Stimulated activated CD8-positive, alpha-beta memory T cell treated with anti-CD3 and anti-CD28 coated beads, Interleukin-2, amount 100 ng/mL, for 1 hour (primary cell): ENCODE data around the gene F13A1.
"Not testable (repeated sequence)": the region's sequence is repeated elsewhere in the genome, so short reads cannot be mapped to it uniquely, and the experiment has no call there.

ENCODE experiments used
- DNase-seq, 2 donors: peaks; one replicate each; pipeline ENCODE4 v3.0.0-alpha.2; 2020; ENCODE audit warnings: low read depth in 2 of 2

The F13A1 gene

GRCh38 chr6:6317825-6318733, 2.4 kb downstream of the F13A1 start:
- no peak for DNase-seq

GRCh38 chr6:6317386-6317785, 3.1 kb downstream of the F13A1 start:
- DNase-seq: no peak

- no peak for DNase-seq
These were observed 4.8 kb downstream of the F13A1 start for GRCh38 chr6:6315660-6316059.

- DNase-seq: no peak
These were observed 5.9 kb downstream of the F13A1 start for GRCh38 chr6:6314596-6314995.

GRCh38 chr6:6312901-6313441, 7.5 kb downstream of the F13A1 start:
- DNase-seq: no peak

- no peak for DNase-seq
These were observed 14.9 kb downstream of the F13A1 start for GRCh38 chr6:6305575-6305974.

- DNase-seq: not testable (repeated sequence)
These were observed 20.1 kb downstream of the F13A1 start for GRCh38 chr6:6300383-6300782.

- no peak for DNase-seq
These were observed 27.1 kb downstream of the F13A1 start for GRCh38 chr6:6293317-6293716.

GRCh38 chr6:6287415-6287814, 33.0 kb downstream of the F13A1 start:
- DNase-seq: no peak

- DNase-seq: no peak
These were observed 34.8 kb downstream of the F13A1 start for GRCh38 chr6:6285679-6286078.

GRCh38 chr6:6284221-6284966, 36.1 kb downstream of the F13A1 start:
- no peak for DNase-seq

- no peak for DNase-seq
These were observed 36.7 kb downstream of the F13A1 start for GRCh38 chr6:6283746-6284145.

GRCh38 chr6:6282716-6283115, 37.7 kb downstream of the F13A1 start:
- DNase-seq: no peak

- no peak for DNase-seq
These were observed 43.0 kb downstream of the F13A1 start for GRCh38 chr6:6277413-6277812.

GRCh38 chr6:6270948-6271535, 49.4 kb downstream of the F13A1 start:
- no peak for DNase-seq

- no peak for DNase-seq
These were observed 60.2 kb downstream of the F13A1 start for GRCh38 chr6:6260196-6260722.

- DNase-seq: no peak
These were observed 63.6 kb downstream of the F13A1 start for GRCh38 chr6:6256886-6257285.

GRCh38 chr6:6256259-6256658, 64.2 kb downstream of the F13A1 start:
- DNase-seq: no peak

GRCh38 chr6:6251555-6252280, 68.7 kb downstream of the F13A1 start:
- DNase-seq: no peak

- no peak for DNase-seq
These were observed 71.8 kb downstream of the F13A1 start for GRCh38 chr6:6248651-6249050.

- DNase-seq: no peak
These were observed 73.9 kb downstream of the F13A1 start for GRCh38 chr6:6246544-6246943.
